GM18870 (cell line): ENCODE results near the gene SHC2.
"Not testable (repeated sequence)": the region's sequence is repeated elsewhere in the genome, so short reads cannot be mapped to it uniquely, and the experiment has no call there.

Experiments used
- ATAC-seq: cut with Tn5 transposase; IDR thresholded peaks from one replicate; pipeline ENCODE4 v1.9.1; 2021; ENCODE audit warnings: moderate library complexity; ENCODE audit not compliant: unreplicated experiment

The SHC2 gene

GRCh38 chr19:408902-409515, 51.8 kb downstream of the SHC2 start, which contains the start of gene C2CD4C:
C2CD4C (minus strand) TSS chr19:409147; CDS start chr19:408361, 786 bp downstream.
- no peak for ATAC-seq

GRCh38 chr19:408441-408901, 52.4 kb downstream of the SHC2 start:
- ATAC-seq, result no peak

GRCh38 chr19:407511-408440, 53.1 kb downstream of the SHC2 start:
- no peak for ATAC-seq

GRCh38 chr19:406971-407510, 53.8 kb downstream of the SHC2 start:
- no peak for ATAC-seq

GRCh38 chr19:406135-406781, 54.6 kb downstream of the SHC2 start:
- no peak for ATAC-seq

- no peak for ATAC-seq
These were observed 55.5 kb downstream of the SHC2 start for GRCh38 chr19:405121-405965.

GRCh38 chr19:403221-404027, 57.4 kb downstream of the SHC2 start:
- ATAC-seq, result no peak

- no peak for ATAC-seq
These were observed 58.0 kb downstream of the SHC2 start for GRCh38 chr19:402786-403185.

- ATAC-seq, result no peak
These were observed 58.8 kb downstream of the SHC2 start for GRCh38 chr19:401866-402511.

- no peak for ATAC-seq
These were observed 59.6 kb downstream of the SHC2 start for GRCh38 chr19:400976-401865.

- no peak for ATAC-seq
These were observed 61.5 kb downstream of the SHC2 start for GRCh38 chr19:399370-399769.

GRCh38 chr19:398719-399118, 62.1 kb downstream of the SHC2 start:
- ATAC-seq, result no peak

- no peak for ATAC-seq
These were observed 62.7 kb downstream of the SHC2 start for GRCh38 chr19:397941-398706.

- ATAC-seq, result no peak
These were observed 63.5 kb downstream of the SHC2 start for GRCh38 chr19:397321-397720.

- ATAC-seq, result no peak
These were observed 65.4 kb downstream of the SHC2 start for GRCh38 chr19:395467-395866.

- not testable (repeated sequence) for ATAC-seq
These were observed 66.0 kb downstream of the SHC2 start for GRCh38 chr19:394857-395256.

GRCh38 chr19:393560-393959, 67.3 kb downstream of the SHC2 start:
- not testable (repeated sequence) for ATAC-seq
